K562 (cell line): ENCODE results near the gene RNPEPL1. TPM values are rescaled to one million over a fixed set of nuclear protein-coding genes. Genes with fewer than 3 reads are reported as not detected.

ENCODE experiments used
- ATAC-seq: fragments of 200-7000 bp; cut with Tn5 transposase; 3 replicates; pipeline ENCODE4 v1.9.1; 2020; ENCODE audit warnings: moderate library complexity
- BruUV-seq: library from RNA; stranded (reverse); fragments of 400-500 nt; replicated peaks from 2 replicates; lab custom pipeline; 2021; lab: Mats Ljungman, UMichigan
- CTCF ChIA-PET: fragments of 300-600 bp; formaldehyde crosslinking; extraction: SDS; loops from one replicate; lab custom pipeline; 2021; ENCODE audit warnings: low intra/inter-chr PET ratio; lab: Yijun Ruan, JAX
- POLR2A ChIA-PET: fragments of 300-600, 350-650 bp; sonication (Branson Sonifier 250); formaldehyde crosslinking; extraction: SDS; loops from one replicate; lab custom pipeline; 2021; ENCODE audit warnings: antibody characterized with exemption, inconsistent platforms; lab: Yijun Ruan, JAX
- DNase-seq, 4 experiments: peaks; one replicate each; pipeline versions ENCODE4 v3.0.0 to v3.0.0-alpha.2; 2011 to 2018; ENCODE audit warnings: low spot score in 3 of 4, mixed read lengths in 3 of 4; ENCODE audit errors: extremely low read depth in 1 of 4
- FAIRE-seq: peaks from 2 replicates; lab custom pipeline; 2011; peaks lifted over from hg19 to GRCh38; lab: Jason Lieb, UNC
- H2AFZ ChIP-seq: 2 replicates; pipeline ENCODE4 v1.6.0; 2011; ENCODE audit warnings: low read depth, low read length, control low read depth, inconsistent platforms
- H3K27ac ChIP-seq: fragments of 200-600 bp; 3 replicates; pipeline ENCODE4 v1.8.0; 2011; ENCODE audit warnings: low read depth, mild to moderate bottlenecking, control low read depth, inconsistent platforms, low read length, moderate library complexity, mixed read lengths; ENCODE audit errors: extremely low read depth
- H3K27me3 ChIP-seq, 2 experiments: fragments of 300-600 bp in 1 of 2; 2 replicates in 1 of 2; 3 replicates in 1 of 2; pipeline versions ENCODE4 v1.6.0 to v1.8.0; 2011; ENCODE audit warnings: inconsistent platforms in 2 of 2, low read length in 2 of 2, mild to moderate bottlenecking in 1 of 2, mixed read lengths in 1 of 2, moderate library complexity in 1 of 2; ENCODE audit not compliant: control insufficient read depth in 2 of 2, insufficient read depth in 2 of 2
- H3K36me3 ChIP-seq: fragments of 300-600 bp; 3 replicates; pipeline ENCODE4 v1.8.0; 2011; ENCODE audit warnings: mild to moderate bottlenecking, low read length, inconsistent platforms; ENCODE audit not compliant: control insufficient read depth, insufficient read depth
- H3K4me1 ChIP-seq, 2 experiments: fragments of 200-600 bp in 1 of 2; replicated peaks in 1 of 2; 2 replicates in 1 of 2; 3 replicates in 1 of 2; pipeline versions ENCODE4 v1.5.1 to v1.8.0; 2011; ENCODE audit warnings: inconsistent platforms in 2 of 2, low read length in 2 of 2, mild to moderate bottlenecking in 1 of 2, mixed read lengths in 1 of 2, moderate library complexity in 1 of 2; ENCODE audit not compliant: control insufficient read depth in 2 of 2, insufficient read depth in 2 of 2
- H3K4me2 ChIP-seq: 2 replicates; pipeline ENCODE4 v1.6.1; 2011; ENCODE audit warnings: low read length, control low read depth, inconsistent platforms, mixed read lengths; ENCODE audit not compliant: insufficient read depth
- H3K4me3 ChIP-seq: fragments of 200-600 bp; sonication (generic), shearing (Covaris generic); 2 replicates; pipeline ENCODE4 v1.5.1; 2016; ENCODE audit warnings: control low read depth, inconsistent platforms
- H3K79me2 ChIP-seq: fragments of 200-600 bp; 3 replicates; pipeline ENCODE4 v1.8.0; 2011; ENCODE audit warnings: low read length, inconsistent platforms; ENCODE audit not compliant: control insufficient read depth, insufficient read depth
- H3K9ac ChIP-seq, 2 experiments: 2 replicates each; pipeline versions ENCODE4 v1.6.0 to v1.6.1; 2011; ENCODE audit warnings: low read depth in 2 of 2, low read length in 2 of 2, control low read depth in 1 of 2, inconsistent platforms in 1 of 2, mild to moderate bottlenecking in 1 of 2, mixed read lengths in 1 of 2; ENCODE audit not compliant: insufficient read depth in 1 of 2
- H3K9me1 ChIP-seq: one replicate; pipeline ENCODE4 v1.6.0; 2011; ENCODE audit warnings: inconsistent platforms, mild to moderate bottlenecking, low read length, moderate library complexity; ENCODE audit not compliant: control insufficient read depth, insufficient read depth
- H3K9me3 ChIP-seq: replicated peaks from 2 replicates; pipeline ENCODE4 v1.5.1; 2011; ENCODE audit warnings: low read depth, low read length, inconsistent platforms; ENCODE audit not compliant: control insufficient read depth, insufficient read depth
- H4K20me1 ChIP-seq: replicated peaks from 2 replicates; pipeline ENCODE4 v1.6.1; 2011; ENCODE audit warnings: low read length, inconsistent platforms, mixed read lengths; ENCODE audit not compliant: control insufficient read depth, insufficient read depth
- GATAD2B ChIP-seq: fragments of 450-650 bp; IDR thresholded peaks from 2 replicates; pipeline ENCODE4 v1.6.1; 2017; ENCODE audit warnings: mild to moderate bottlenecking, borderline replicate concordance
- NFE2 ChIP-seq: IDR thresholded peaks from 2 replicates; pipeline ENCODE4 v1.6.1; 2014; ENCODE audit warnings: antibody characterized with exemption, low read depth
- RBM39 ChIP-seq: fragments of 200-400 bp; formaldehyde crosslinking; optimal IDR thresholded peaks from 2 replicates; pipeline ENCODE3; 2018; ENCODE audit warnings: low read depth, low read length
- SIRT6 ChIP-seq: IDR thresholded peaks from one replicate; pipeline ENCODE4 v1.6.1; 2012; ENCODE audit warnings: low read depth, mild to moderate bottlenecking, control low read depth, inconsistent platforms, low read length, moderate library complexity
- SRSF1 ChIP-seq: fragments of 200-400 bp; formaldehyde crosslinking; IDR thresholded peaks from 2 replicates; pipeline ENCODE4 v1.6.1; 2017; ENCODE audit warnings: mild to moderate bottlenecking, low read depth, low read length, moderate library complexity
- TEAD4 ChIP-seq, 2 experiments: sonication (generic) in 1 of 2; formaldehyde crosslinking in 1 of 2; IDR thresholded peaks; 2 replicates each; pipeline versions ENCODE4 v1.6.1 to v1.8.0; 2012 to 2022; ENCODE audit warnings: borderline replicate concordance in 1 of 2, inconsistent platforms in 1 of 2, low read length in 1 of 2, mild to moderate bottlenecking in 1 of 2, missing genetic modification reagents in 1 of 2
- ZNF140 ChIP-seq: fragments of 250-450 bp; sonication (Bioruptor Pico); IDR thresholded peaks from 2 replicates; pipeline ENCODE4 v1.8.0; 2021; ENCODE audit warnings: moderate library complexity, mild to moderate bottlenecking, inconsistent platforms
- ZNF165 ChIP-seq: fragments of 250-450 bp; sonication (Bioruptor Pico); IDR thresholded peaks from 2 replicates; pipeline ENCODE4 v1.4.0; 2020; ENCODE audit warnings: borderline replicate concordance
- WGBS: fragments of 100-300 bp; shearing (Covaris generic); methylation state at CpG from one replicate; pipeline ENCODE4 v1.1.6; 2016; ENCODE audit warnings: low coverage, mixed read lengths; ENCODE audit not compliant: insufficient coverage; ENCODE audit errors: missing lambda C conversion rate; 5-methylcytosine and 5-hydroxymethylcytosine counted together
- in situ Hi-C: fragments of 300-500 bp; cut with MboI; formaldehyde crosslinking; loops from 4 replicates; pipeline ENCODE4 v1.15.0; 2018; ENCODE audit warnings: inconsistent platforms, mixed read lengths
- intact Hi-C: fragments of 100-400 bp; cut with micrococcal nuclease; formaldehyde crosslinking; loops from 2 replicates; pipeline ENCODE4 v1.14.2; 2022
- polyA plus RNA-seq, 8 experiments: library from polyadenylated mRNA; depleted of rRNA in 4 of 8; stranded (reverse) in 5 of 8; unstranded in 3 of 8; fragments of >200 nt; fragmentation: Nextera tagmentation in 2 of 8; fragmentation: Illumina TruSeq in 1 of 8; extraction: Ambion mirVana in 2 of 8; extraction: Trizol in 1 of 8; gene quantifications; 2 replicates each; pipeline versions ENCODE4 v1.2.1 to v1.2.3, GENCODE V29; 2011 to 2014; ENCODE audit warnings: inconsistent platforms in 1 of 8, missing spikeins in 1 of 8
- total RNA-seq, 7 experiments: library from RNA; depleted of rRNA in 6 of 7; stranded (reverse); fragments of >200 nt in 6 of 7; fragmentation: Illumina TruSeq in 2 of 7; extraction: Trizol in 2 of 7; gene quantifications; 2 replicates each; pipeline versions ENCODE4 v1.2.1 to v1.2.3, GENCODE V29; 2011 to 2021; ENCODE audit warnings: low replicate concordance in 1 of 7
- TF ChIP-seq, protein P1 (sequence below), 3 experiments: fragments of 200-800 bp in 1 of 3; fragments of 250-450 bp in 1 of 3; fragments of 450-650 bp in 1 of 3; sonication (Bioruptor Pico) in 1 of 3; sonication (Bioruptor generic) in 1 of 3; formaldehyde crosslinking in 1 of 3; IDR thresholded peaks; 2 replicates each; pipeline versions ENCODE4 v1.6.1 to v1.8.0; 2016 to 2022; ENCODE audit warnings: mild to moderate bottlenecking in 2 of 3, missing genetic modification characterization in 2 of 3, missing compliant biosample characterization in 1 of 3, moderate library complexity in 1 of 3
- TF ChIP-seq, protein P2 (sequence below): sonication (generic); formaldehyde crosslinking; IDR thresholded peaks from 2 replicates; pipeline ENCODE4 v1.8.0; 2022; ENCODE audit warnings: missing genetic modification reagents, mild to moderate bottlenecking, borderline replicate concordance
- TF ChIP-seq, protein P3 (sequence below), 2 experiments: fragments of 150-350 bp in 1 of 2; IDR thresholded peaks; 2 replicates each; pipeline ENCODE4 v1.6.1; 2012 to 2016; ENCODE audit warnings: low read depth in 2 of 2, low read length in 2 of 2, mild to moderate bottlenecking in 1 of 2, moderate library complexity in 1 of 2

The RNPEPL1 gene
- total and polyA plus RNA-seq, 9 of the 15 experiments (the other 6 are each of a cell fraction or from before 2014, with no cell fraction given), result 0.07 to 38.7 (median 5.6) TPM

DNA sequence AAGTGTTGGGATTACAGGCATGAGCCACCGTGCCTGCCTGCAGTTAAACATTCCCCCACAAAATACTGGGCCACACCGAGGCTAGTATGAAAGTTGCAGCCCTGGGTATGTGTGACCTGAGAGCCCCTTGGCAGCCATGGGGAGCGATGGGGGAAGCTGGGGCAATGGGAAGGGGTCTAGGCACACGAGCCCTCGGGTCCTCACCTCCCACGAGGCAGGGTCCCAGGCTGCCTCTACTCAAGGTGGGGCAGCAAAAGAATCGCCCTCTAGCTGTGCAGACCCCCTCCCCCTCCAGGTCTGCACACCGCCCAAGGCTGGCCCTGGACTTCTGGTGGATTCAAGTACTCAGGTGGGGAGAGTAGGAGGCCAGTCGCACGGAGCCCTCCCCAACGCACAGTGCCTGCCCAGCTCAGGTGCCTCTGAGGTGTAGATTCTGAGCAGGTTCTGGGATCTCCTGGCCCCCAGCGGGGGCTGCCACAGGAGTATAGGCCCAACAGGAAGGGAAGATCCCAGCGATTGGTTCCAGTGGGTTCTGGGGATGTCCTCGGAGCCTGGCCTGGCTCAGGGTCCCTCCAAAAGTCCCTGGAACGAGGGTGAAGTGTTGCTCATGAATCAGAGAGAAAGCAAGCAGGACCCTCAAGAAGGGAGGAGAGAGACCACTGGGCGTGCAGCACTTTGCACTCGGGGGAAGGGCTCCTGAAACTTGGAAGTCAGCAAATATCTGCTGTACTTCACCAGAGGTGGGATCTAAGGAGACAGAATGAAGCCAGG is 59.6 kb downstream of the RNPEPL1 start:
- Histone ChIP-seq H3K4me2 (no peak overlapping the region), H3K9ac (no peak overlapping the region; a peak in 1 of 4 replicates), H3K79me2 (no peaks in the 10 kb centered on the region), H3K9me1 (no peaks in the 10 kb centered on the region), H3K4me3 (no peak overlapping the region), H3K27me3 (peaks cover 0 to 16% of the 10 kb centered on the region in 2 experiments; a peak in 2 of 5 replicates), H4K20me1 (no peaks in the 10 kb centered on the region), H2AFZ (no peak overlapping the region), H3K36me3 (no peaks in the 10 kb centered on the region), H3K27ac (no peak overlapping the region), H3K4me1 (peaks cover 0 to 34% of the 10 kb centered on the region in 2 experiments; a peak in 2 of 5 replicates), H3K9me3 (no peaks in the 10 kb centered on the region)
- intact Hi-C loops (no loop called here), in situ Hi-C loops (no loop called here)
- DNase-seq (no peak), FAIRE-seq (no peak), ATAC-seq (no peak)
- 27% methylated on average over 12 of the region's 17 CpGs for WGBS
- ChIA-PET CTCF (no interaction called here), POLR2A (interaction anchor here (1.0 kb wide), 1 partner anchor 15 kb away, joined by 4 read pairs; no protein-coding TSS in a partner anchor)
- BruUV-seq, result no TSS peak
- no peak for TF ChIP-seq SRSF1
- TF ChIP-seq, protein P1, sequence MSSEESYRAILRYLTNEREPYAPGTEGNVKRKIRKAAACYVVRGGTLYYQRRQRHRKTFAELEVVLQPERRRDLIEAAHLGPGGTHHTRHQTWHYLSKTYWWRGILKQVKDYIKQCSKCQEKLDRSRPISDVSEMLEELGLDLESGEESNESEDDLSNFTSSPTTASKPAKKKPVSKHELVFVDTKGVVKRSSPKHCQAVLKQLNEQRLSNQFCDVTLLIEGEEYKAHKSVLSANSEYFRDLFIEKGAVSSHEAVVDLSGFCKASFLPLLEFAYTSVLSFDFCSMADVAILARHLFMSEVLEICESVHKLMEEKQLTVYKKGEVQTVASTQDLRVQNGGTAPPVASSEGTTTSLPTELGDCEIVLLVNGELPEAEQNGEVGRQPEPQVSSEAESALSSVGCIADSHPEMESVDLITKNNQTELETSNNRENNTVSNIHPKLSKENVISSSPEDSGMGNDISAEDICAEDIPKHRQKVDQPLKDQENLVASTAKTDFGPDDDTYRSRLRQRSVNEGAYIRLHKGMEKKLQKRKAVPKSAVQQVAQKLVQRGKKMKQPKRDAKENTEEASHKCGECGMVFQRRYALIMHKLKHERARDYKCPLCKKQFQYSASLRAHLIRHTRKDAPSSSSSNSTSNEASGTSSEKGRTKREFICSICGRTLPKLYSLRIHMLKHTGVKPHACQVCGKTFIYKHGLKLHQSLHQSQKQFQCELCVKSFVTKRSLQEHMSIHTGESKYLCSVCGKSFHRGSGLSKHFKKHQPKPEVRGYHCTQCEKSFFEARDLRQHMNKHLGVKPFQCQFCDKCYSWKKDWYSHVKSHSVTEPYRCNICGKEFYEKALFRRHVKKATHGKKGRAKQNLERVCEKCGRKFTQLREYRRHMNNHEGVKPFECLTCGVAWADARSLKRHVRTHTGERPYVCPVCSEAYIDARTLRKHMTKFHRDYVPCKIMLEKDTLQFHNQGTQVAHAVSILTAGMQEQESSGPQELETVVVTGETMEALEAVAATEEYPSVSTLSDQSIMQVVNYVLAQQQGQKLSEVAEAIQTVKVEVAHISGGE (CRISPR knock-in tag; IDR thresholded peaks at IDR 0.05), result no peak
- TF ChIP-seq ZNF140, result no peak
- TF ChIP-seq, protein P2, sequence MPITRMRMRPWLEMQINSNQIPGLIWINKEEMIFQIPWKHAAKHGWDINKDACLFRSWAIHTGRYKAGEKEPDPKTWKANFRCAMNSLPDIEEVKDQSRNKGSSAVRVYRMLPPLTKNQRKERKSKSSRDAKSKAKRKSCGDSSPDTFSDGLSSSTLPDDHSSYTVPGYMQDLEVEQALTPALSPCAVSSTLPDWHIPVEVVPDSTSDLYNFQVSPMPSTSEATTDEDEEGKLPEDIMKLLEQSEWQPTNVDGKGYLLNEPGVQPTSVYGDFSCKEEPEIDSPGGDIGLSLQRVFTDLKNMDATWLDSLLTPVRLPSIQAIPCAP, result no peak
- no peak for TF ChIP-seq NFE2
- no peak for TF ChIP-seq TEAD4 (IDR thresholded peaks at IDR 0.05; ENCODE audit: low read length)
- TF ChIP-seq TEAD4 (CRISPR knock-in tag; IDR thresholded peaks at IDR 0.05; ENCODE audit: borderline replicate concordance), result no peak
- no peak for TF ChIP-seq ZNF165 (CRISPR knock-in tag)
- no peak for TF ChIP-seq RBM39
- TF ChIP-seq, protein P3, sequence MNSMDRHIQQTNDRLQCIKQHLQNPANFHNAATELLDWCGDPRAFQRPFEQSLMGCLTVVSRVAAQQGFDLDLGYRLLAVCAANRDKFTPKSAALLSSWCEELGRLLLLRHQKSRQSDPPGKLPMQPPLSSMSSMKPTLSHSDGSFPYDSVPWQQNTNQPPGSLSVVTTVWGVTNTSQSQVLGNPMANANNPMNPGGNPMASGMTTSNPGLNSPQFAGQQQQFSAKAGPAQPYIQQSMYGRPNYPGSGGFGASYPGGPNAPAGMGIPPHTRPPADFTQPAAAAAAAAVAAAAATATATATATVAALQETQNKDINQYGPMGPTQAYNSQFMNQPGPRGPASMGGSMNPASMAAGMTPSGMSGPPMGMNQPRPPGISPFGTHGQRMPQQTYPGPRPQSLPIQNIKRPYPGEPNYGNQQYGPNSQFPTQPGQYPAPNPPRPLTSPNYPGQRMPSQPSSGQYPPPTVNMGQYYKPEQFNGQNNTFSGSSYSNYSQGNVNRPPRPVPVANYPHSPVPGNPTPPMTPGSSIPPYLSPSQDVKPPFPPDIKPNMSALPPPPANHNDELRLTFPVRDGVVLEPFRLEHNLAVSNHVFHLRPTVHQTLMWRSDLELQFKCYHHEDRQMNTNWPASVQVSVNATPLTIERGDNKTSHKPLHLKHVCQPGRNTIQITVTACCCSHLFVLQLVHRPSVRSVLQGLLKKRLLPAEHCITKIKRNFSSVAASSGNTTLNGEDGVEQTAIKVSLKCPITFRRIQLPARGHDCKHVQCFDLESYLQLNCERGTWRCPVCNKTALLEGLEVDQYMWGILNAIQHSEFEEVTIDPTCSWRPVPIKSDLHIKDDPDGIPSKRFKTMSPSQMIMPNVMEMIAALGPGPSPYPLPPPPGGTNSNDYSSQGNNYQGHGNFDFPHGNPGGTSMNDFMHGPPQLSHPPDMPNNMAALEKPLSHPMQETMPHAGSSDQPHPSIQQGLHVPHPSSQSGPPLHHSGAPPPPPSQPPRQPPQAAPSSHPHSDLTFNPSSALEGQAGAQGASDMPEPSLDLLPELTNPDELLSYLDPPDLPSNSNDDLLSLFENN (IDR thresholded peaks at IDR 0.05; ENCODE audit: low read depth in 2 of 2, low read length in 2 of 2), result no peak
- no peak for TF ChIP-seq GATAD2B
- TF ChIP-seq SIRT6, result no peak
